HG03439 (cell line): ENCODE measurements around the gene STAU1.
A peak's percentile ranks its signal among the peaks of the same experiment; 100 is the strongest.
"Not testable (repeated sequence)": the region's sequence is repeated elsewhere in the genome, so short reads cannot be mapped to it uniquely, and the experiment has no call there.

Experiments used
- ATAC-seq: cut with Tn5 transposase; IDR thresholded peaks from one replicate; pipeline ENCODE4 v1.9.1; 2021; ENCODE audit warnings: mild to moderate bottlenecking, moderate library complexity; ENCODE audit not compliant: unreplicated experiment

STAU1 gene

GRCh38 chr20:49187851-49188641 lies at the start of gene STAU1:
Gene STAU1 (minus strand): TSS chr20:49188334. CDS start chr20:49166201, 22,133 bp downstream.
- ATAC-seq, result peak; percentile 81

GRCh38 chr20:49237531-49237930 lies 49.4 kb upstream of the STAU1 start:
- no peak for ATAC-seq

- ATAC-seq, result no peak
These were observed 48.2 kb upstream of the STAU1 start for GRCh38 chr20:49236301-49236700.

- ATAC-seq, result no peak
These were observed 46.7 kb upstream of the STAU1 start for GRCh38 chr20:49234831-49235230.

- no peak for ATAC-seq
These were observed 45.1 kb upstream of the STAU1 start for GRCh38 chr20:49233226-49233625.

- ATAC-seq, result no peak
These were observed 43.3 kb upstream of the STAU1 start for GRCh38 chr20:49231471-49231870.

- no peak for ATAC-seq
These were observed 42.5 kb upstream of the STAU1 start for GRCh38 chr20:49230561-49231133.

- ATAC-seq, result no peak
These were observed 41.9 kb upstream of the STAU1 start for GRCh38 chr20:49230021-49230420.

- ATAC-seq, result no peak
These were observed 41.2 kb upstream of the STAU1 start for GRCh38 chr20:49229381-49229780.

GRCh38 chr20:49228676-49229075 lies 40.5 kb upstream of the STAU1 start:
- ATAC-seq, result no peak

- ATAC-seq, result no peak
These were observed 37.8 kb upstream of the STAU1 start for GRCh38 chr20:49225896-49226295.

GRCh38 chr20:49219924-49220831 lies 32.0 kb upstream of the STAU1 start:
- no peak for ATAC-seq

- peak; percentile 95 for ATAC-seq
These were observed 31.2 kb upstream of the STAU1 start, which contains the start of gene DDX27 for GRCh38 chr20:49219091-49219923. Gene DDX27 (plus strand): TSS chr20:49219416. CDS start chr20:49219449, 33 bp downstream.

GRCh38 chr20:49218739-49219090 lies 30.6 kb upstream of the STAU1 start:
- not testable (repeated sequence) for ATAC-seq

GRCh38 chr20:49216991-49217578 lies 29.0 kb upstream of the STAU1 start:
- ATAC-seq, result no peak

GRCh38 chr20:49215232-49215631 lies 27.1 kb upstream of the STAU1 start:
- no peak for ATAC-seq

- no peak for ATAC-seq
These were observed 26.4 kb upstream of the STAU1 start for GRCh38 chr20:49214571-49214970.

- no peak for ATAC-seq
These were observed 22.6 kb upstream of the STAU1 start for GRCh38 chr20:49210757-49211110.

- no peak for ATAC-seq
These were observed 22.1 kb upstream of the STAU1 start for GRCh38 chr20:49210101-49210756.

- ATAC-seq, result no peak
These were observed 18.9 kb upstream of the STAU1 start for GRCh38 chr20:49207076-49207475.
